Glutamatergic neuron (in vitro differentiated cells): ENCODE measurements around the gene PLEKHA7. TPM values are rescaled to one million over a fixed set of nuclear protein-coding genes. Genes with fewer than 3 reads are reported as not detected.

Source experiments
- DNase-seq: peaks from one replicate; pipeline ENCODE4 v3.0.0; 2022
- H3K27ac Mint-ChIP-seq: one replicate; pipeline ENCODE4 v1.8.0; 2020; ENCODE audit warnings: mild to moderate bottlenecking, mixed read lengths, inconsistent platforms; ENCODE audit not compliant: unreplicated experiment
- H3K27me3 Mint-ChIP-seq: one replicate; pipeline ENCODE4 v1.8.0; 2020; ENCODE audit warnings: mild to moderate bottlenecking, moderate library complexity, mixed read lengths, inconsistent platforms; ENCODE audit not compliant: unreplicated experiment
- H3K36me3 Mint-ChIP-seq: one replicate; pipeline ENCODE4 v1.8.0; 2020; ENCODE audit warnings: mild to moderate bottlenecking, mixed read lengths, inconsistent platforms; ENCODE audit not compliant: unreplicated experiment
- H3K4me1 Mint-ChIP-seq: one replicate; pipeline ENCODE4 v1.8.0; 2020; ENCODE audit warnings: mild to moderate bottlenecking, low read depth, mixed read lengths, inconsistent platforms; ENCODE audit not compliant: unreplicated experiment
- H3K4me3 Mint-ChIP-seq: one replicate; pipeline ENCODE4 v1.8.0; 2020; ENCODE audit warnings: mild to moderate bottlenecking, mixed read lengths, inconsistent platforms; ENCODE audit not compliant: unreplicated experiment
- H3K9me3 Mint-ChIP-seq: one replicate; pipeline ENCODE4 v1.8.0; 2020; ENCODE audit warnings: mild to moderate bottlenecking, moderate library complexity, mixed read lengths, inconsistent platforms; ENCODE audit not compliant: unreplicated experiment
- total RNA-seq: library from RNA; stranded (reverse); fragmentation: NEBNext Ultra II Directional; extraction: Animal tissue kit (Norgen Biotek cat#: 25700); gene quantifications from one replicate; pipeline ENCODE4 v1.2.1, GENCODE V29; 2021; ENCODE audit not compliant: unreplicated experiment
- TF ChIP-seq, protein P1 (sequence below): fragments of 200-600 bp; sonication (generic); IDR thresholded peaks from one replicate; pipeline ENCODE4 v1.5.0; 2021; ENCODE audit not compliant: partially characterized antibody, unreplicated experiment

The PLEKHA7 gene
- total RNA-seq, 1 donor from 2014 or later, result 5.7 TPM

DNA sequence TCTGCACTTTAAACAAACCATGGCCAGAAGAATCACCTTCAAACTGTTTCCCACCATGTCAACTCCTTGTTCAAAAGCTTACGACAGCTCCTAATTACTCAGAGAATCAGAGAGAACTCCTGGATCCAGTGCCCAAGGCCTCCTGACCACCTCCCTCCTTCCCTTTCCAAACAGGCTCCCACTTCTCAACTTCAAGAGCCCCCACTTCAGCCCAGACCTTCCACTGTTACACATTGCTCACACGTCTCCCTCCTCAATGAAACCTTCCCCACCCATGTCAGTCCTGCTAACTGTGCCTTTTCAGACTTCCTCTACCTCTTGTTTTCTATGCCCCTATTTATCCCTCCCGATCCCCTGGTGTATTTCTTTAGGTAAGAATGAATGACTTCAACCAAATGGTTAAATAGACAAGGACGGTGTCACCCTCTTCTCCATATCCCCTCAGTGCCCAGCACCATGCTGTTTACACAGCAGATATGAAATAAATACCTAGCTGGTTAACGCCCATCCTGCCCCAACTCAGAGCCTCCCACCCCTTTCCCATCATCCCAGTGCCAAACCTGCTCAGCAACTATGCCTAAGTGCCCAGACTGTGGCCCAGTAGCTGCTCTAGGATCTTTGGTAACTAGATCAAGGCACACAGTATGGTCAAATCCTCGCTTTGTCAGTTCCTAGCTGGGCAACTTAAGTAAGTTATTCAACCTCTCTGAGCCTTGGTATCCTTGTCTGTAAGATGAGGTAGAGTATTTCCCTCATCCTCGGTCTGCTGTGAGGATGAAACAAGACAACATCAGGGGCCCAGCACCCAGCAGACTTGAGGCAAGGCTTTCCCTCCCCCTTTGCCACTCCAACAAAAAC is 36.8 kb downstream of the PLEKHA7 start:
- no peak for DNase-seq
- TF ChIP-seq, protein P1, sequence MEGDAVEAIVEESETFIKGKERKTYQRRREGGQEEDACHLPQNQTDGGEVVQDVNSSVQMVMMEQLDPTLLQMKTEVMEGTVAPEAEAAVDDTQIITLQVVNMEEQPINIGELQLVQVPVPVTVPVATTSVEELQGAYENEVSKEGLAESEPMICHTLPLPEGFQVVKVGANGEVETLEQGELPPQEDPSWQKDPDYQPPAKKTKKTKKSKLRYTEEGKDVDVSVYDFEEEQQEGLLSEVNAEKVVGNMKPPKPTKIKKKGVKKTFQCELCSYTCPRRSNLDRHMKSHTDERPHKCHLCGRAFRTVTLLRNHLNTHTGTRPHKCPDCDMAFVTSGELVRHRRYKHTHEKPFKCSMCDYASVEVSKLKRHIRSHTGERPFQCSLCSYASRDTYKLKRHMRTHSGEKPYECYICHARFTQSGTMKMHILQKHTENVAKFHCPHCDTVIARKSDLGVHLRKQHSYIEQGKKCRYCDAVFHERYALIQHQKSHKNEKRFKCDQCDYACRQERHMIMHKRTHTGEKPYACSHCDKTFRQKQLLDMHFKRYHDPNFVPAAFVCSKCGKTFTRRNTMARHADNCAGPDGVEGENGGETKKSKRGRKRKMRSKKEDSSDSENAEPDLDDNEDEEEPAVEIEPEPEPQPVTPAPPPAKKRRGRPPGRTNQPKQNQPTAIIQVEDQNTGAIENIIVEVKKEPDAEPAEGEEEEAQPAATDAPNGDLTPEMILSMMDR, result no peak
- Mint-ChIP-seq H3K27ac (no peak overlapping the region), H3K27me3 (peaks cover 4% of the 10 kb centered on the region), H3K4me1 (peaks cover 3% of the 10 kb centered on the region), H3K36me3 (no peaks in the 10 kb centered on the region), H3K4me3 (no peak overlapping the region), H3K9me3 (peaks cover 1% of the 10 kb centered on the region)

DNA sequence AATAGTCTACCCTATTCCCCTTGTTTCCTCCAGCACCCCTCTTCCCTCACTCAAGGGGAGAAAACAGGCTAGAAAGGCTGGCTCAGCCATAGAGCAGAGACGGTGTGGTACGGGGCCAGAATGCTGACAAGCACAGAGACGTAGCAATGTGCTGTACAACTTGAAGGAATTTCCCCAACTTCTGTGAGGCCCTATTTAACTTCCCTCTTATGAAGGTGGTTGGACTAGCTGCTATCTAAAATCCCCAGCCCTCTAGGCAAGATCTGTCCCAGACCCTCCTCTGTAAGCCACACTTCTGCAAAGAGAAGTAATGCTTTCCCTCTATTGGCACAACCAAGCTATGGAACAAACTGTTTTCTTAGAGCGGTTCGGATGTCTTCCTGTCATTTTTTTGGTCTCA is 37.8 kb downstream of the PLEKHA7 start:
- DNase-seq, result no peak
- peaks cover 3% of the 10 kb centered on the region for H3K4me1 Mint-ChIP-seq
- H3K27me3 Mint-ChIP-seq, result peaks cover 4% of the 10 kb centered on the region
- TF ChIP-seq, protein P1, result no peak
- H3K27ac Mint-ChIP-seq, result no peak overlapping the region
- peaks cover 1% of the 10 kb centered on the region for H3K9me3 Mint-ChIP-seq
- no peak overlapping the region for H3K4me3 Mint-ChIP-seq
- no peaks in the 10 kb centered on the region for H3K36me3 Mint-ChIP-seq

DNA sequence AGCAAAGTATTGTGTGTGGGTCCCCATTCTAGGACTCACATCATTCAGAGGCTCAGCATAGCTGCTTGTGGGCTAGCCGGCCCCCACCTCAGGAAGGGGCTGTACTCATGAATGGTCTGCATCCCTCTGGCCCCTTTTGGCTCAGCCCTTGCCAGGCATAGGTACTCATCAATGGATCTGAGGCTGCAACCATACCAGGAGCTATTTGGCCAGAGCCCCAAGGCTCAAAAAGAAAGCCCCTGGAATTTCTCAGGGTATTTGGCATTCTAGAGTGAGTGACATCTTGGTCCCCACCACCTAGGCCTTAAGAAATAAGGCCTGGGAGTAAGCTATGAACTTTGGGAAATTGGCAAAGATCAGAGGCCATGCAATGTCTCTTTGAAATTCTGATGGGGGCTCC is 38.3 kb downstream of the PLEKHA7 start:
- Mint-ChIP-seq H3K9me3 (peaks cover 1% of the 10 kb centered on the region), H3K4me1 (peaks cover 3% of the 10 kb centered on the region), H3K4me3 (no peak overlapping the region), H3K27me3 (peaks cover 4% of the 10 kb centered on the region), H3K36me3 (no peaks in the 10 kb centered on the region), H3K27ac (no peak overlapping the region)
- DNase-seq, result no peak
- TF ChIP-seq, protein P1, result no peak

DNA sequence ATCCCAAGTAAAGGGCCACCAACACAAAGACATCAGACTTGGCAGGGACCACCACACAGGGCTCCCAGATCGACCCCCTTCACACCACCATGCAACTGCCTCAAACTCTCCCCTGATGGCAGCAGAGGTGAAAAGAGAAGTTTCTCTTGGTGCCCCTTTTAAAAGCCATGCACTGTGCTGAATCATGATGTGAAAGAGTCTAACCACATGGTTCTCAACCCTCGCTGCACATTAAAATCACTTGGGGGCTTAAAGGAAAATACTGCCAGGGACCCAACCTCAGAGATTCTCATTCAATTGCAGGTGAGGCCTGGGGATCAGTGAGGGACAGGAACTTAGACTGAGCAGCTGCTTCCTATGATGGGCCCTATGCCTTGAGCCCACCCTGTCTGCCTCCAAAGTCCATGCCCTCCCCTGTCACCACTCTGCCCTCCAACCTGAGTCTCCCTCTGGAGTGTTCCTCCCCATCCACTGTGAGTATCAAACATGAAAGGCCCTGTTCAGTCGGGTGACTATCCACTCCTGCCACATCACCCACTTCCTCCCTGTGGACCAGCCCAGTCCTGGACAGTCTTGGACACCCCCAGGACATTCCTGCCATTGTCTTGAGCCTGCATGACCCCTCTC is 40.8 kb downstream of the PLEKHA7 start:
- peaks cover 1% of the 10 kb centered on the region for H3K9me3 Mint-ChIP-seq
- H3K27me3 Mint-ChIP-seq, result peaks cover 4% of the 10 kb centered on the region
- H3K36me3 Mint-ChIP-seq, result no peaks in the 10 kb centered on the region
- no peak overlapping the region for H3K27ac Mint-ChIP-seq
- no peak overlapping the region for H3K4me3 Mint-ChIP-seq
- TF ChIP-seq, protein P1, result no peak
- no peak for DNase-seq
- H3K4me1 Mint-ChIP-seq, result no peaks in the 10 kb centered on the region
